Right lobe of liver (tissue), 4 donors: Measurements from ENCODE around the gene PTPRN2.

Experiments
- POLR2A ChIP-seq: fragments of 450-650 bp; IDR thresholded peaks from one replicate; pipeline ENCODE4 v1.6.1; 2017; ENCODE audit warnings: antibody characterized with exemption, mild to moderate bottlenecking
- TF ChIP-seq, protein P1 (sequence below), 4 donors: fragments of 200-600 bp in 3 of 4; fragments of 450-650 bp in 1 of 4; IDR thresholded peaks; one replicate each; pipeline versions ENCODE4 v1.5.1 to v1.8.0; 2016 to 2022; ENCODE audit warnings: antibody characterized with exemption in 4 of 4, mild to moderate bottlenecking in 2 of 4
- donor health status: DM: no; HTN: no; CAD: no.
- donor health status: DM: no; HTN: no; CAD: no.
- donor health status: DM: no; HTN: yes; CAD: no.

DNA sequence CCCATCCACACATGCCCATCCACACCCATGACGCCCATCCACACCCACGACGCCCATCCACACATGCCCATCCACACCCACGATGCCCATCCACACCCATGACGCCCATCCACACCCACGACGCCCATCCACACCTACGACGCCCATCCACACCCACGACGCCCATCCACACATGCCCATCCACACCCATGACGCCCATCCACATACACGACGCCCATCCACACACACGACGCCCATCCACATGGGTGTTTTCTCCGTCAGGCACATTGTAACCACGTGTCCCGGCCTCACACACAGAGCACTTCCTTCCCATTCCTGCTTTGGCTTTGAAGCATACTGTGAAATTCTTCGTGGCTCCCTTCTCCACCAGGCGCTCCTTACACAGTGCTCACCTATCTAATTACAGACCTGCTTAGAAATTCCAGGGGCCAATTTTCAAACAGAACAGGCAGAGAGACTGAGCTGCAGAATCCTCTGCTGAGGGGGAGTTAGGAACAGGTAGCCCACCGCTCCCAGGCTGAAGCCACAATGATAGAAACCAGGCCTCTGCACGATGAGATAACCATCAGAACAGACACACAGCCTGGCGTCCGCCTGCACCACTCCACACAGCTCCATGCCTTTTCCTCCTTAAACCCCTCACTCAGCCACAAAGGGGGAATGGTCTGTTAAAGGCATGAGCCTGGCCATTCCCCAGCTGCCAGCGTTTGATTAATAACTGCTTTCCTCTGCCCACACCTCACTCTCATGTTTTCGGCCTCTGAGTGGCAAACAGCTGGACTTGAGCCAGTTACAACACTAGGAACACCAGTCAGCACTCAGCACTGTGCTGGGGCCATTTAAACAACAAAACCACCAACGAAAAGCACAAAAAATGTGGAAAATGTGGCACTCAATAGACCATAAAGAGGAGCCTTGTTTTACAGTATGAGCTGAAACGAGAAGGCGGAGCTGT lies 501.6 kb downstream of the PTPRN2 start:
- TF ChIP-seq, protein P1, sequence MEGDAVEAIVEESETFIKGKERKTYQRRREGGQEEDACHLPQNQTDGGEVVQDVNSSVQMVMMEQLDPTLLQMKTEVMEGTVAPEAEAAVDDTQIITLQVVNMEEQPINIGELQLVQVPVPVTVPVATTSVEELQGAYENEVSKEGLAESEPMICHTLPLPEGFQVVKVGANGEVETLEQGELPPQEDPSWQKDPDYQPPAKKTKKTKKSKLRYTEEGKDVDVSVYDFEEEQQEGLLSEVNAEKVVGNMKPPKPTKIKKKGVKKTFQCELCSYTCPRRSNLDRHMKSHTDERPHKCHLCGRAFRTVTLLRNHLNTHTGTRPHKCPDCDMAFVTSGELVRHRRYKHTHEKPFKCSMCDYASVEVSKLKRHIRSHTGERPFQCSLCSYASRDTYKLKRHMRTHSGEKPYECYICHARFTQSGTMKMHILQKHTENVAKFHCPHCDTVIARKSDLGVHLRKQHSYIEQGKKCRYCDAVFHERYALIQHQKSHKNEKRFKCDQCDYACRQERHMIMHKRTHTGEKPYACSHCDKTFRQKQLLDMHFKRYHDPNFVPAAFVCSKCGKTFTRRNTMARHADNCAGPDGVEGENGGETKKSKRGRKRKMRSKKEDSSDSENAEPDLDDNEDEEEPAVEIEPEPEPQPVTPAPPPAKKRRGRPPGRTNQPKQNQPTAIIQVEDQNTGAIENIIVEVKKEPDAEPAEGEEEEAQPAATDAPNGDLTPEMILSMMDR (IDR thresholded peaks at IDR 0.05) = no peak
- no peak for TF ChIP-seq POLR2A
